Measurements from ENCODE around the gene SLC22A16. TPM values are rescaled to one million over a fixed set of nuclear protein-coding genes. Genes with fewer than 3 reads are reported as not detected.
"Not testable (repeated sequence)": the region's sequence is repeated elsewhere in the genome, so short reads cannot be mapped to it uniquely, and the experiment has no call there.

SLC22A16 gene
- total RNA-seq, 1 experiment from 2014 or later = not detected

- Histone ChIP-seq H3K79me2 (ENCODE audit: low read length) (no peaks in the 10 kb centered on the region), H3K27ac (ENCODE audit: low read length) (peak overlapping the region; percentile 69), H3K27me3 (ENCODE audit: low read length) (no peaks in the 10 kb centered on the region), H3K9me3 (ENCODE audit: low read length) (no peaks in the 10 kb centered on the region), H3K9ac (ENCODE audit: low read length) (no peak overlapping the region), H3F3A (ENCODE audit: low read length, unreplicated experiment) (no peaks in the 10 kb centered on the region), H3K4me3 (ENCODE audit: low read length) (no peak overlapping the region), H2AFZ (ENCODE audit: low read length) (no peak overlapping the region), H3K4me2 (ENCODE audit: low read length) (peak overlapping the region; percentile 42), H3K4me1 (ENCODE audit: insufficient read depth, low read length) (peaks cover 37% of the 10 kb centered on the region), H3K36me3 (ENCODE audit: low read depth, low read length) (no peaks in the 10 kb centered on the region), H3K9me2 (replicated peaks; ENCODE audit: low read length) (no peaks in the 10 kb centered on the region), H4K20me1 (ENCODE audit: low read length) (no peaks in the 10 kb centered on the region)
- ChIA-PET POLR2A (ENCODE audit: unreplicated experiment) (no interaction called here), CTCF (no interaction called here)
- peak; percentile 92 for ATAC-seq
- intact Hi-C loops (cut with micrococcal nuclease) = no loop called here
- BruUV-seq (replicated peaks) = no TSS peak
- no peak for TF ChIP-seq EZH2phosphoT487 (IDR thresholded peaks at IDR 0.05; ENCODE audit: borderline replicate concordance, low read length)
- no peak for TF ChIP-seq EZH2 (IDR thresholded peaks at IDR 0.05; ENCODE audit: low read length, unreplicated experiment)
- TF ChIP-seq CTCF (conservative IDR thresholded peaks at IDR 0.05; ENCODE audit: low read depth, low read length) = no peak
- peak; percentile 94 for DNase-seq
These were observed 33.3 kb upstream of the SLC22A16 start for GRCh38 chr6:110509617-110510241.

GRCh38 chr6:110504891-110505290 is 28.5 kb upstream of the SLC22A16 start:
- ATAC-seq; POLR2A ChIA-PET (ENCODE audit: unreplicated experiment); H3F3A ChIP-seq (ENCODE audit: low read length, unreplicated experiment); H3K9ac ChIP-seq (ENCODE audit: low read length); H3K27me3 ChIP-seq (ENCODE audit: low read length); H3K4me3 ChIP-seq (ENCODE audit: low read length); CTCF ChIA-PET; H4K20me1 ChIP-seq (ENCODE audit: low read length); H3K9me3 ChIP-seq (ENCODE audit: low read length); H3K4me2 ChIP-seq (ENCODE audit: low read length); H3K27ac ChIP-seq (ENCODE audit: low read length); H3K9me2 ChIP-seq (replicated peaks; ENCODE audit: low read length); H3K36me3 ChIP-seq (ENCODE audit: low read depth, low read length); BruUV-seq (replicated peaks); DNase-seq; H3K79me2 ChIP-seq (ENCODE audit: low read length); intact Hi-C loops (cut with micrococcal nuclease); H2AFZ ChIP-seq (ENCODE audit: low read length): not testable (repeated sequence)
- peaks cover 11% of the 10 kb centered on the region for H3K4me1 ChIP-seq (ENCODE audit: insufficient read depth, low read length)

- Histone ChIP-seq H3K9me3 (ENCODE audit: low read length) (no peaks in the 10 kb centered on the region), H3K27me3 (ENCODE audit: low read length) (no peaks in the 10 kb centered on the region), H3K4me3 (ENCODE audit: low read length) (no peak overlapping the region), H3F3A (ENCODE audit: low read length, unreplicated experiment) (no peaks in the 10 kb centered on the region), H3K79me2 (ENCODE audit: low read length) (no peaks in the 10 kb centered on the region), H3K4me1 (ENCODE audit: insufficient read depth, low read length) (peaks cover 15% of the 10 kb centered on the region), H3K9me2 (replicated peaks; ENCODE audit: low read length) (no peaks in the 10 kb centered on the region), H3K9ac (ENCODE audit: low read length) (no peak overlapping the region), H3K27ac (ENCODE audit: low read length) (no peak overlapping the region), H3K4me2 (ENCODE audit: low read length) (no peak overlapping the region), H3K36me3 (ENCODE audit: low read depth, low read length) (no peaks in the 10 kb centered on the region), H2AFZ (ENCODE audit: low read length) (no peak overlapping the region), H4K20me1 (ENCODE audit: low read length) (no peaks in the 10 kb centered on the region)
- no TSS peak for BruUV-seq (replicated peaks)
- TF ChIP-seq EZH2 (IDR thresholded peaks at IDR 0.05; ENCODE audit: low read length, unreplicated experiment) (no peak), CTCF (conservative IDR thresholded peaks at IDR 0.05; ENCODE audit: low read depth, low read length) (no peak), EZH2phosphoT487 (IDR thresholded peaks at IDR 0.05; ENCODE audit: borderline replicate concordance, low read length) (no peak)
- CTCF ChIA-PET = no interaction called here
- intact Hi-C loops (cut with micrococcal nuclease) = no loop called here
- POLR2A ChIA-PET (ENCODE audit: unreplicated experiment) = no interaction called here
- DNase-seq (no peak), ATAC-seq (no peak)
These were observed 19.5 kb upstream of the SLC22A16 start for GRCh38 chr6:110495949-110496348.

Measured in PC-3 (cell line).